Renal cortex interstitium (tissue), 3 donors: ENCODE measurements around the gene TASOR. TPM values are rescaled to one million over a fixed set of nuclear protein-coding genes. Genes with fewer than 3 reads are reported as not detected.

Source experiments
- polyA plus RNA-seq, 3 donors: library from polyadenylated mRNA; unstranded; fragments of 120-200 nt; gene quantifications; one replicate each; pipeline ENCODE4 v1.2.1, GENCODE V29; 2013; ENCODE audit not compliant: insufficient read length in 3 of 3

The TASOR gene
- polyA plus RNA-seq, 3 donors: 73.8 to 87.4 (median 77.2) TPM

Other genes starting within 250 kb of the TASOR start
- 1 to 10 TPM; 2.4 to 4.2 (median 3.3) TPM for gene ERC2, start 214.8 kb downstream of the TASOR start, polyA plus RNA-seq
- gene CCDC66, start 126.1 kb downstream of the TASOR start, polyA plus RNA-seq: 10 to 100 TPM; 30.3 to 57.1 (median 39.6) TPM
- gene ARHGEF3, start 118.7 kb upstream of the TASOR start, polyA plus RNA-seq: 10 to 100 TPM; 71.4 to 81.2 (median 77.9) TPM